HG03060 (cell line): ENCODE data around the gene LOC128125822.
A peak's percentile ranks its signal among the peaks of the same experiment; 100 is the strongest.

Source experiments
- ATAC-seq: cut with Tn5 transposase; IDR thresholded peaks from one replicate; pipeline ENCODE4 v1.9.1; 2021; ENCODE audit warnings: low read depth, moderate number of reproducible peaks; ENCODE audit not compliant: unreplicated experiment

Gene LOC128125822

DNA sequence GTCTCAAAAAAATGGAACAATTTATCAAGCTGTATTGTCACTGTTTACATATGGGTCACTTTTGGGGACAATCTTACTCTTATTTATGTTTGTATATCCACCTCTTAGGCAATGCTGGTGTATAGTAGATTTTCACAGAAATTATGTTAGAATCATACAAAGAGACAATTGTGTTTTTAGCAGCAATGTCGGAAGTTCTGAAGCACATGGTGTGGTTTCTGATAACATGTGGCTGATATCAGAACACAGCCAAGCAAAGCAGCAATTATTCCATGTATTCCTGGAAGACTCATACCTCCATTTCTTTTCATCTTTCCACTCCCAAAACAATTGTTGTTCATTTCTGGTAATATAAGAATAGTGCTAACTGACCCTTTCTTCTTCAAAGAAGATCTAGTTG lies 17.5 kb upstream of the LOC128125822 start:
- ATAC-seq = no peak

- no peak for ATAC-seq
Measured at GRCh38 chr6:63556369-63556768, 15.9 kb upstream of the LOC128125822 start.

DNA sequence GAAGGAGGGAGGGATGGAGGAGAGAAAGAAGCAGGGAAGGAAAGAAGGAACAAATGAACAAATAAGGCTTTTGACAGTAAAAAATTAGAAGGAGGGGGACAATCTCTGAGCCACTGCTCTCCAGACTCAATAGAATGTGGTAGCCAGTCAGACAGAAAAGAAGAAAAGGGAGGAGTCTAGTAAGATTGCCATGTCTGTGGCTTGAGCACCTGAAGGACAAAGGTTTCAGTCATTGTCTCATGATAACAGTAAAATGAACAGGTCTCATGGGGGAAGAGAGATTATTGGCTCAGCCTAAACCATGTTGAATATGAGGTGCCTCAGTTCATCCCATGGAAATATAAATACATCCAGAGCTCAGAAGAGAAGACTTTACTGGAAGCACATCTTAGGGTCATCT lies 14.0 kb upstream of the LOC128125822 start:
- ATAC-seq = no peak

DNA sequence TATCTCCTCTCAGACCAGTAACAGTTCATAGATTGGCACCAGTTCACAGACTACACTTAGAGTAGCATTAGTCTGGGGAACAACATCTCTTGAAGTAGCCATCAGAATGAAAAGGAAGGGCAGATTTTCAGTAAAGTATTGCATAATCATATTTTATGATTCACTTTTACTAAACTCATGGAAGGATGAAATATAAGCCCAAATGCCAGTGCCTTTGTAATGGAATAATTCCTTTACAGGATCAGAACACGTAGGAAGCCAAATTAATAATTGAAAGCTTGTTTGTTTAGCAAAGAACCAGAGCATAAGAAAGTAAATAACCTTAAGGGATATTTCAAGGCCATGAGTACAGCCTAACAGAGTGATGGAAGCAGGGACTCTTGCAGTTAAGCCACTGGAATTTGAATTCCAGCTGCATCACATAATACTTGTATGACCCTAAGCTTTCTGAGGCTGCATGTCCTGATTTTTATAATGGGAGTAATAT lies 11.4 kb upstream of the LOC128125822 start:
- no peak for ATAC-seq

DNA sequence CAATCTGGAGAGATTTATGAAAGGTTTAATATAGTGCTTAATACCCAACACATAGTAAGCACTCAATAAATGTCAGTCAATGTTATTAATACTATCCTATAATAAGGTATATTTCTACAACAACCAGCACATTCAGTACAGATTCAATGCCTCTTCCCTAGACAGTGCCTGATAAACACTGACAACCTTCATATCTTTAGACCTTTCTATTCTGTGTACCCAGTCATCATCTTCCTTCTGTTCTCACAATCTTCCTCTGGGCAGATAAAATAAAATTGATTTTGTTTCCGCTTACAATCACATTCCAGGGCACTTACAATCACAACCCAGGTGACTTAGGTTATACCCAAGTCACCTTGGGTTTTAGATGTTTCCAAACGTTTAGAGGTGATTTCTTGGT lies 11.0 kb upstream of the LOC128125822 start:
- ATAC-seq = no peak

- ATAC-seq = no peak
Measured at GRCh38 chr6:63563235-63563634, 9.0 kb upstream of the LOC128125822 start.

DNA sequence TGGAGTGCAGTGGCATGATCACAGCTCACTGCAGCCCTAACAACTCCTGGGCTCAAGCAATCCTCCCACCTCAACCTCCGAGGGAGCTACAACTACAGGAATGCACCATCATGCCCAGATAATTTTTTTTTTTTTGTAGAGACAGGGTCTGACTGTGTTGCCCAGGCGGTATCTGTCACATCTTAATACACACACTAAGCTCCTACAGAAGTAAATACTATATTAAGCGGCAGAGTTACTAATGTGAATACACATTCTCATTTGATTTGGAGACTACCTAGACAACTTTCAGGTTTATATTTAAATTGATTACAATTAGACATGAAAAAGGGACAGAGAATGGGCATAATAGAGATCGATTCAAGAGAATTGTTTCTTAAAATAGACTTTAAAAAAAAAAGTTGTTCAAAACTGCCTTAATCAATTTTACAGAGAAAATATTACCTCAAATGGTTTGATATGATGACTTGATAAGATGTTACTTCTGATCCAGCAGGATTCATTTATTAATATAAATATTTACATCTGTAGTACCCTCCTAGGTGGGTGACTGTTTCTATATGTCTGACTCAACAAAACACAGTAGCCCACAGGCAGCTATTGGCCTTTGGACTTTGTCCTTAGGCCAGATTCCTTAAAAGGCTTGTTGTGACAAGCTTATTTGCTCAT lies 7.1 kb upstream of the LOC128125822 start:
- ATAC-seq = no peak

DNA sequence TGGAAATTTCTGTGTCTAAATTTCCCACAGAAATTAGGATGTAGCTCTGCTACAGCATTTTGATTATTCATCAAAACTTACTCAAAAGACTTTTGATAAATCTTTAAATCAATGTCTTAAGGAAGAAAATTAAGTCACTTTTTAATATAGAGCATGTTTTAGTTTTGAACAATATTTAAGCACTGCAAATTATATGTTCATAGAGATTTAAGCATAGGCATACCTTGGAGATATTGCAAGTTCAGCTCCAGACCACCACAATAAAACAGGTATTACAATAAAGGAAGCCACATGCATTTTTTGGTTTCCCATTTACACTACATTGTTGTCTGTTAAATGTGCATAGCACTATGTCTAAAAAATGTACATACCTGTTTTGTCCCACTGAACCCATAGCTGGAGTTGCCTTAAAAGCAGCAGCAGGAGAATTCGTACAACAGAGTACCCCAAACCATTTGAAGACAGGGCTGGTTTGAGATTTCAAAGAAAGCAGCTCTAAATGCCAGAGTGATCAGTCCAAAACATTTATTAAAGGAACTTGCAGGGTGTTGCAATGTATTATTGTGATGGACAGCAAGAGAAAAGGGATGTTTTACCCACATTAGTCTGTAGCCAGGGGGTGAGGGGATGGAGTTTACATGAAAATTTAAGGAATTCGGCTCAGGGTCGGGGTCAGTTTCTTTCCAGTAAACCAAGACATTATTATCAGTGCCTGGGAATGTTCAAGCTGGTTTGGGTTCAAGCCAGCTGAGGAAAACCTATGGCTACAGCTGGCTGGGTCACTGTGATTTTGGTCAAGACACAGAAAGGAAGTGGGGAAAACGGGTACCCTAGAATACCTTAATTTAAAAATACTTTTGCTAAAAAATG lies 6.3 kb upstream of the LOC128125822 start:
- no peak for ATAC-seq

- no peak for ATAC-seq
Measured at GRCh38 chr6:63567966-63568365, 4.3 kb upstream of the LOC128125822 start.

DNA sequence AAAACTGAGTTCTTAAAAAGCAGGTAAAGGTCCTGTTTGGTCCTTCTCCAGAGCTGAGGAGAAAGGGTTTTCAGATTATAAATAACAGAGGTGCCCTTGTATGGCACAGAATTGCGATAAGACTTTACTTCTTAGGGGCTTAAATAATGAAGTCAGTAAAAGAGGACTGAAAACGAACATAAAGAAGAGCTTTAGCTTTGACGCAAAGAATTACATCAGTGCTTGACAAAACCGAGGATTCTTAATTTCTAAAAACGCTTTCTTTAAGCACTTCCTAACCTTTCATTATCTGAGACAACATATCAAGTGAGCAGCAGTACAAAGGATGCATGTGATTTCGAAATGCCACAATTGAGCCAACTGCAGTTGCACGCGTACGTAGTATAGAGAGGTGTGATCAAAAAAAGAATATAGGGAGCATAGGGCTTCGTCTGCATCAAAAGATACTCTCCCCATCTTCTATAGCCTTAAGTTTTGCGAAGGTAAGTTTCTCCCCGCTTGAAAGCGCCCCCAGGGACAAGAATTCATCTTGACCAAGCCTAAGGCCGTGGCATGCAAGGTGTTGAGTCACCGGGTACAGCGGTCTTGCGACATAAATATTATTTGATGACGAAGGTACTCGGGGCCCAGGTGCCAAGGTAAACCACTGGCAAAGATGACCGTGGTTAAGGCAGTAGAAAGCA lies 778 bp upstream of the LOC128125822 start:
- ATAC-seq = no peak

DNA sequence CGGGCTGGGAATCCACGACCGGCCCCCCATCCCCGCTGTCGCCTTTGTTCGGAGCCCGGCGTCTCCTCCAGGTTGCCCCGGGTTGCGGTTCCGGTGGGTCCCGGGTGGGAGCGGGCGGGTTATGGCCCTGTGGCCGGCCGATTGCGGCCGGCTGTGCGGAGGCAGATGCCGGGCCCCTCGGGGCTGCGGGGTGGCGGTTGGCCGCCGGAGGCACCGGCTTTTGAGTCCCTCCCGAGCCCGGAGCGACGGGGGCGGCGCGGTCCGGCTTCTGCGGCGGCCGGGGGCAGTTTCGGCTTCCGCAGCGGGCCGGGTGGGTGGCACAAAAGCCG lies 431 bp downstream of the LOC128125822 start:
- ATAC-seq = no peak

- peak; percentile 21 for ATAC-seq
Measured at GRCh38 chr6:63573076-63573898, 1.0 kb downstream of the LOC128125822 start.

- ATAC-seq = no peak
Measured at GRCh38 chr6:63573899-63574553, 1.7 kb downstream of the LOC128125822 start.

GRCh38 chr6:63574554-63574900 lies 2.2 kb downstream of the LOC128125822 start:
- ATAC-seq = no peak

DNA sequence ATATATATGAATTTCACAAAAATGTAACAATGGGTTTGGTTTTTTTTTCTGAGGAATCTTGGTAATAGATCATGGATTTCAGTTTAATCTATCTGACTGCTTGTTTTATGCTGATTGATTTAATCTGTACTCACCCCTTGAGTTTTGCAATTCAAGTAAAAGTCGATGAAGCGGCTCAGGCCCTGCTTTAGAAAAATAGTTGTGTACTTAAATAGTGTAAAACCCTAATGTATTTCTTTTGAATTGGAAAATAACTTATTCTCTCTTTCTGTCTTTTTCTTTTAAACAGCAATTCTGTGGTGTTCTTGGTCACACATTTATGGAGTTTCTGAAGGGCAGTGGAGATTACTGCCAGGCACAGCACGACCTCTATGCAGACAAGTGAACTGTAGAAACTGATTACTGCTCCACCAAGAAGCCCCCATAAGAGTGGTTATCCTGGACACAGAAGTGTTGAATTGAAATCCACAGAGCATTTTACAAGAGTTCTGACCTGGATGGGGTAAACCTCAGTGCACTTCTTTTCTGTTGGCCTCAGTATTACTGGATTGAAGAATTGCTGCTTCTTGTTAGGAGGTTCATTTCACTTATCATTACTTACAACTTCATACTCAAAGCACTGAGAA lies 4.0 kb downstream of the LOC128125822 start:
- no peak for ATAC-seq

DNA sequence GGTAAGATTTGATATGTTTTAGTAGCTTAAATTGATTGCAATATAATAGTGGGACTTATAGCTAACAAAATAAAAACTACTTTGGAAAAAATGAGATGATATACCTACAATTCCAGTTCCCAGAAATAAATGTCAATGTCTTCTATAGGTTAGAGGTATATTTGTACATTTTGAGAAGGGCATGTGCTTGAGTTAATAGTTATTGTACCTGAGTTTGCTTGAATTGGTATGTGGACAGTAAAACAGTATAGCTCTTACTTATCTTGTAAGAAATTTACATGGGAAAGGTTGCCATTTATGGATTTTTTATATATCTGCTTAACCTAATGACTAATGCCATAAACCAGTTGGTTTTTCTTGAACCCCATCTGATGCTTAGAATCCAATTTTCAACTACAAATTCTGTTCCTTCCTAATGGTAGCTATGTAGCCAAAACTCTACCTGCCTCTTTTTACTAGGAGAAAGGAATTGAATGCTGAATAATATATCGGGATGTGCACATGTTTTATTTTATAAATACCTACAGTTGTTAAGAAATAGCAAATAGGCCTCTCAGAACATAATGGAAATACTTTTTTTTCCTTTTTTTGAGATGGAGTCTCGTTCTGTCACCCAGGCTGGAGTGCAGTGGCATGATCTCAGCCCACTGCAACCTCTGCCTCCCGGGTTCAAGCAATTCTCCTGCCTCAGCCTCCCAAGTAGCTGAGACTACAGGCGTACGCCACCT lies 4.9 kb downstream of the LOC128125822 start:
- no peak for ATAC-seq

GRCh38 chr6:63578757-63579156 lies 6.5 kb downstream of the LOC128125822 start:
- no peak for ATAC-seq

DNA sequence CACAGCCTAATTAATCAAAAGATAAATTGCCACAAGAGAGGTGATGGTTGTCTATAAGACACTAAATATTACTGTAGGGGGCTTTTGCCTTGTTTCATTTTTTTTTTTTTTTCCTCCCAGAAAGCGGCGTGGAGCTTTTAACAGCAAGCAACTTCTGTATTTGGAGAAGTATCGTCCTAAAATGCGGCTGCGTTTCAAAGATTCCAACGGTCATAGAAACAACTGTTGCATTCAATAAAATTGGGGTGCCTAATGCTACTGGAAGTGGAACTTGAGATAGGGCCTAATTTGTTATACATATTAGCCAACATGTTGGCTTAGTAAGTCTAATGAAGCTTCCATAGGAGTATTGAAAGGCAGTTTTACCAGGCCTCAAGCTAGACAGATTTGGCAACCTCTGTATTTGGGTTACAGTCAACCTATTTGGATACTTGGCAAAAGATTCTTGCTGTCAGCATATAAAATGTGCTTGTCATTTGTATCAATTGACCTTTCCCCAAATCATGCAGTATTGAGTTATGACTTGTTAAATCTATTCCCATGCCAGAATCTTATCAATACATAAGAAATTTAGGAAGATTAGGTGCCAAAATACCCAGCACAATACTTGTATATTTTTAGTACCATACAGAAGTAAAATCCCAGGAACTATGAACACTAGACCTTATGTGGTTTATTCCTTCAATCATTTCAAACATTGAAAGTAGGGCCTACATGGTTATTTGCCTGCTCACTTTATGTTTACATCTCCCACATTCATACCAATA lies 7.8 kb downstream of the LOC128125822 start:
- no peak for ATAC-seq

- ATAC-seq = no peak
Measured at GRCh38 chr6:63580704-63580961, 8.4 kb downstream of the LOC128125822 start.
